DOHH2 (cell line): Measurements from ENCODE around the gene SAMD15.

ENCODE experiments used
- CTCF ChIP-seq: fragments of 200-600 bp; sonication (generic); IDR thresholded peaks from one replicate; pipeline ENCODE4 v1.5.1; 2014; ENCODE audit warnings: antibody characterized with exemption, mild to moderate bottlenecking, low read depth, low read length; ENCODE audit not compliant: poor library complexity, severe bottlenecking
- EZH2phosphoT487 ChIP-seq: fragments of 200-600 bp; sonication (generic); IDR thresholded peaks from 2 replicates; pipeline ENCODE4 v1.6.1; 2017; ENCODE audit warnings: borderline replicate concordance, mild to moderate bottlenecking, antibody characterized with exemption, low read length, moderate library complexity, mixed read lengths

- TF ChIP-seq CTCF (no peak), EZH2phosphoT487 (no peak)
Measured at GRCh38 chr14:77356899-77357298, 20.3 kb upstream of the SAMD15 start.
